K562 (cell line): ENCODE measurements around the gene PHC3. TPM values are rescaled to one million over a fixed set of nuclear protein-coding genes. Genes with fewer than 3 reads are reported as not detected.
A peak's percentile ranks its signal among the peaks of the same experiment; 100 is the strongest.

Experiments used
- ATAC-seq: fragments of 200-7000 bp; cut with Tn5 transposase; 3 replicates; pipeline ENCODE4 v1.9.1; 2020; ENCODE audit warnings: moderate library complexity
- BruUV-seq: library from RNA; stranded (reverse); fragments of 400-500 nt; replicated peaks from 2 replicates; lab custom pipeline; 2021; lab: Mats Ljungman, UMichigan
- CTCF ChIA-PET: fragments of 300-600 bp; formaldehyde crosslinking; extraction: SDS; loops from one replicate; lab custom pipeline; 2021; ENCODE audit warnings: low intra/inter-chr PET ratio; lab: Yijun Ruan, JAX
- POLR2A ChIA-PET: fragments of 300-600, 350-650 bp; sonication (Branson Sonifier 250); formaldehyde crosslinking; extraction: SDS; loops from one replicate; lab custom pipeline; 2021; ENCODE audit warnings: antibody characterized with exemption, inconsistent platforms; lab: Yijun Ruan, JAX
- DNase-seq, 4 experiments: peaks; one replicate each; pipeline versions ENCODE4 v3.0.0 to v3.0.0-alpha.2; 2011 to 2018; ENCODE audit warnings: low spot score in 3 of 4, mixed read lengths in 3 of 4; ENCODE audit errors: extremely low read depth in 1 of 4
- FAIRE-seq: peaks from 2 replicates; lab custom pipeline; 2011; peaks lifted over from hg19 to GRCh38; lab: Jason Lieb, UNC
- H2AFZ ChIP-seq: 2 replicates; pipeline ENCODE4 v1.6.0; 2011; ENCODE audit warnings: low read depth, low read length, control low read depth, inconsistent platforms
- H3K27ac ChIP-seq: fragments of 200-600 bp; 3 replicates; pipeline ENCODE4 v1.8.0; 2011; ENCODE audit warnings: low read depth, mild to moderate bottlenecking, control low read depth, inconsistent platforms, low read length, moderate library complexity, mixed read lengths; ENCODE audit errors: extremely low read depth
- H3K27me3 ChIP-seq, 2 experiments: fragments of 300-600 bp in 1 of 2; 2 replicates in 1 of 2; 3 replicates in 1 of 2; pipeline versions ENCODE4 v1.6.0 to v1.8.0; 2011; ENCODE audit warnings: inconsistent platforms in 2 of 2, low read length in 2 of 2, mild to moderate bottlenecking in 1 of 2, mixed read lengths in 1 of 2, moderate library complexity in 1 of 2; ENCODE audit not compliant: control insufficient read depth in 2 of 2, insufficient read depth in 2 of 2
- H3K36me3 ChIP-seq: fragments of 300-600 bp; 3 replicates; pipeline ENCODE4 v1.8.0; 2011; ENCODE audit warnings: mild to moderate bottlenecking, low read length, inconsistent platforms; ENCODE audit not compliant: control insufficient read depth, insufficient read depth
- H3K4me1 ChIP-seq, 2 experiments: fragments of 200-600 bp in 1 of 2; replicated peaks in 1 of 2; 2 replicates in 1 of 2; 3 replicates in 1 of 2; pipeline versions ENCODE4 v1.5.1 to v1.8.0; 2011; ENCODE audit warnings: inconsistent platforms in 2 of 2, low read length in 2 of 2, mild to moderate bottlenecking in 1 of 2, mixed read lengths in 1 of 2, moderate library complexity in 1 of 2; ENCODE audit not compliant: control insufficient read depth in 2 of 2, insufficient read depth in 2 of 2
- H3K4me2 ChIP-seq: 2 replicates; pipeline ENCODE4 v1.6.1; 2011; ENCODE audit warnings: low read length, control low read depth, inconsistent platforms, mixed read lengths; ENCODE audit not compliant: insufficient read depth
- H3K4me3 ChIP-seq: fragments of 200-600 bp; sonication (generic), shearing (Covaris generic); 2 replicates; pipeline ENCODE4 v1.5.1; 2016; ENCODE audit warnings: control low read depth, inconsistent platforms
- H3K79me2 ChIP-seq: fragments of 200-600 bp; 3 replicates; pipeline ENCODE4 v1.8.0; 2011; ENCODE audit warnings: low read length, inconsistent platforms; ENCODE audit not compliant: control insufficient read depth, insufficient read depth
- H3K9ac ChIP-seq, 2 experiments: 2 replicates each; pipeline versions ENCODE4 v1.6.0 to v1.6.1; 2011; ENCODE audit warnings: low read depth in 2 of 2, low read length in 2 of 2, control low read depth in 1 of 2, inconsistent platforms in 1 of 2, mild to moderate bottlenecking in 1 of 2, mixed read lengths in 1 of 2; ENCODE audit not compliant: insufficient read depth in 1 of 2
- H3K9me1 ChIP-seq: one replicate; pipeline ENCODE4 v1.6.0; 2011; ENCODE audit warnings: inconsistent platforms, mild to moderate bottlenecking, low read length, moderate library complexity; ENCODE audit not compliant: control insufficient read depth, insufficient read depth
- H3K9me3 ChIP-seq: replicated peaks from 2 replicates; pipeline ENCODE4 v1.5.1; 2011; ENCODE audit warnings: low read depth, low read length, inconsistent platforms; ENCODE audit not compliant: control insufficient read depth, insufficient read depth
- H4K20me1 ChIP-seq: replicated peaks from 2 replicates; pipeline ENCODE4 v1.6.1; 2011; ENCODE audit warnings: low read length, inconsistent platforms, mixed read lengths; ENCODE audit not compliant: control insufficient read depth, insufficient read depth
- KDM2B ChIP-seq: fragments of 250-450 bp; sonication (Bioruptor Pico); IDR thresholded peaks from 2 replicates; pipeline ENCODE4 v1.8.0; 2021; ENCODE audit warnings: mild to moderate bottlenecking, moderate library complexity
- NCOA6 ChIP-seq: fragments of 450-650 bp; IDR thresholded peaks from 2 replicates; pipeline ENCODE4 v1.6.1; 2017; ENCODE audit warnings: mild to moderate bottlenecking
- NRF1 ChIP-seq, 2 experiments: fragments of 450-650 bp; IDR thresholded peaks in 1 of 2; conservative IDR thresholded peaks in 1 of 2; 2 replicates each; pipeline ENCODE4 v1.6.1; 2014; ENCODE audit warnings: mild to moderate bottlenecking in 2 of 2
- POLR2G ChIP-seq: fragments of 200-400 bp; formaldehyde crosslinking; IDR thresholded peaks from 2 replicates; pipeline ENCODE4 v1.6.1; 2017; ENCODE audit warnings: low read depth, mild to moderate bottlenecking, antibody characterized with exemption, low read length, moderate library complexity
- SRSF3 ChIP-seq: fragments of 200-400 bp; formaldehyde crosslinking; IDR thresholded peaks from 2 replicates; pipeline ENCODE4 v1.6.1; 2016; ENCODE audit warnings: mild to moderate bottlenecking, low read length, moderate library complexity; ENCODE audit not compliant: insufficient read depth
- ZNF224 ChIP-seq: sonication (generic); formaldehyde crosslinking; IDR thresholded peaks from 2 replicates; pipeline ENCODE4 v1.8.0; 2022; ENCODE audit warnings: mild to moderate bottlenecking, missing genetic modification reagents
- ZNF324 ChIP-seq: fragments of 250-450 bp; sonication (Bioruptor Pico); IDR thresholded peaks from 2 replicates; pipeline ENCODE4 v1.4.0; 2020; ENCODE audit warnings: mild to moderate bottlenecking
- WGBS: fragments of 100-300 bp; shearing (Covaris generic); methylation state at CpG from one replicate; pipeline ENCODE4 v1.1.6; 2016; ENCODE audit warnings: low coverage, mixed read lengths; ENCODE audit not compliant: insufficient coverage; ENCODE audit errors: missing lambda C conversion rate; 5-methylcytosine and 5-hydroxymethylcytosine counted together
- in situ Hi-C: fragments of 300-500 bp; cut with MboI; formaldehyde crosslinking; loops from 4 replicates; pipeline ENCODE4 v1.15.0; 2018; ENCODE audit warnings: inconsistent platforms, mixed read lengths
- intact Hi-C: fragments of 100-400 bp; cut with micrococcal nuclease; formaldehyde crosslinking; loops from 2 replicates; pipeline ENCODE4 v1.14.2; 2022
- polyA plus RNA-seq, 8 experiments: library from polyadenylated mRNA; depleted of rRNA in 4 of 8; stranded (reverse) in 5 of 8; unstranded in 3 of 8; fragments of >200 nt; fragmentation: Nextera tagmentation in 2 of 8; fragmentation: Illumina TruSeq in 1 of 8; extraction: Ambion mirVana in 2 of 8; extraction: Trizol in 1 of 8; gene quantifications; 2 replicates each; pipeline versions ENCODE4 v1.2.1 to v1.2.3, GENCODE V29; 2011 to 2014; ENCODE audit warnings: inconsistent platforms in 1 of 8, missing spikeins in 1 of 8
- total RNA-seq, 7 experiments: library from RNA; depleted of rRNA in 6 of 7; stranded (reverse); fragments of >200 nt in 6 of 7; fragmentation: Illumina TruSeq in 2 of 7; extraction: Trizol in 2 of 7; gene quantifications; 2 replicates each; pipeline versions ENCODE4 v1.2.1 to v1.2.3, GENCODE V29; 2011 to 2021; ENCODE audit warnings: low replicate concordance in 1 of 7
- TF ChIP-seq, protein P1 (sequence below): sonication (generic); formaldehyde crosslinking; IDR thresholded peaks from 2 replicates; pipeline ENCODE4 v1.9.0; 2022; ENCODE audit warnings: mild to moderate bottlenecking, missing genetic modification reagents
- TF ChIP-seq, protein P2 (sequence below): fragments of 450-650 bp; IDR thresholded peaks from 2 replicates; pipeline ENCODE4 v1.6.1; 2018; ENCODE audit not compliant: partially characterized antibody

PHC3 gene
- total and polyA plus RNA-seq, 9 of the 15 experiments (the other 6 are each of a cell fraction or from before 2014, with no cell fraction given), result 3.1 to 21.6 (median 10.5) TPM

DNA sequence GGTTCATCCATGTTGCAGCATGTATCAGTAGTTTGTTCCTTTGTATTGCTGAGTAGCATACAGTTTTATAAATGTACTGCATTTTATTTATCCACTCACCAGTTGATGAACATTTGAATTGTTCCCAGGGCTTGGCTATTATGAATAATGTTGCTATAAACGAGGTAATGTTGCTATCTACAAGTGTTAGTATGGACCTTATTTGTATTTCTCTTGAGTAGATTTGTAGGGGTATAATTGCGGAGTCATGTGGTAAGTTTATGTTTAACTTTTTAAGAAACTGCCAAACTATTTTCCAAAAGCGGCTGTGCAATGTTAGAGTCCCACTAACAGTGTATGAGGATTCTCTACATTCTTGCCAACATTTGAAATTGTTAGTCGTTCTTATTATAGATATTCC lies 130.8 kb downstream of the PHC3 start:
- no peak for FAIRE-seq
- no peak for ATAC-seq
- BruUV-seq, result no TSS peak
- in situ Hi-C loops, result no loop called here
- H3K9me1 ChIP-seq, result no peaks in the 10 kb centered on the region
- H3K27ac ChIP-seq, result no peak overlapping the region
- H3K9ac ChIP-seq, result no peak overlapping the region
- H3K36me3 ChIP-seq, result no peaks in the 10 kb centered on the region
- H3K9me3 ChIP-seq, result no peaks in the 10 kb centered on the region
- CTCF ChIA-PET, result no interaction called here
- no peak overlapping the region for H3K4me2 ChIP-seq
- H2AFZ ChIP-seq, result no peak overlapping the region
- TF ChIP-seq NRF1 (conservative IDR thresholded peaks at IDR 0.05 in 1 of 2, IDR thresholded peaks at IDR 0.05 in 1 of 2) (no peak), ZNF224 (CRISPR knock-in tag) (no peak), KDM2B (no peak)
- TF ChIP-seq, all 486 proteins: peak for 0
- 30% methylated on average over 4 of the region's 4 CpGs for WGBS
- no peaks in the 10 kb centered on the region for H4K20me1 ChIP-seq
- H3K4me1 ChIP-seq, result no peaks in the 10 kb centered on the region; a peak in 1 of 5 replicates
- intact Hi-C loops, result no loop called here
- DNase-seq, result no peak
- no peaks in the 10 kb centered on the region for H3K79me2 ChIP-seq
- POLR2A ChIA-PET, result no interaction called here
- no peaks in the 10 kb centered on the region for H3K27me3 ChIP-seq
- no peak overlapping the region for H3K4me3 ChIP-seq

DNA sequence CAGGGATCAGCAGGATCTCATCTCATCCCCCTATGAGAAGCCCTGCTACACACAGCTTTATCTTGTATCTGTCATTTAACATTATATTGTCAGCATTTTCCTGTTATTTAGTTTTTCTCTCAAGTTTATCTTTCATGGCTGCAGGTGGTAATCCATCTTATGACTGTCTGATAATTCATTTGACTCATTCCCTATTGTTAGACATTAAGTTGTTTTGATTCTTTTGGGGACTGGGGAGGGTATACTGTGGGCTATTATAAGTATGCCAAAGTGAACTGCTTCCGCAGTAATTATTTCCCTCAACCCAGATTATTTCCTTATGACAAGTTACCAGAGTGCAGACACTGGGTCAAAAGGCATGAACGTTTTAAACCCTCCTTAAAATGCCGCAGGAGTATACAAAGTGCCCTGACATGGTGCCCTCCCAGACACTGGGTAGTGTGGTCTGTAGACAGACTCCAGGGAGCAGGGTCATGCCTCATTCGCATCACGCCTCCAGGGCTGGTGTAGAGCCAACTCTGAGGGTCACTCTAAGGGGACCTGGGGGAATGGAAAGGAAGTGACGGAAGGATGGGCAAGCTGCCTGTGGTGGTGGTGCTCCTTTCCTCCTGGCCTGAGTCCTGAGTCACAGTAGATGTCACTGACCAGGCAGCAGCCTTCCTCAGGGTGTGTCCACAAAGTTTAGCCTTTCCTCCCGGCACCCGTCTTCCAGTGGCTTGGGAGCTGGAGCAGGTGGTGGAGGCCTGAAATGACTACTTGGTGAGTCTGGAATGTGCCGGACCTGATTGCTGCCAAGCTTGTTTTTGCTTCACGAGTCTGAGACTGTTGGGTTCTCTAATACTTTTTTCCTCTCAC lies 132.2 kb downstream of the PHC3 start:
- ATAC-seq (peak; percentile 50), FAIRE-seq (no peak), DNase-seq (no peak)
- WGBS, result 41% methylated on average over 10 of the region's 10 CpGs
- H2AFZ ChIP-seq, result no peak overlapping the region
- H3K36me3 ChIP-seq, result no peaks in the 10 kb centered on the region
- H3K4me2 ChIP-seq, result no peak overlapping the region
- intact Hi-C loops (no loop called here), in situ Hi-C loops (no loop called here)
- no peaks in the 10 kb centered on the region for H3K27me3 ChIP-seq
- H3K27ac ChIP-seq, result no peak overlapping the region
- no peaks in the 10 kb centered on the region for H3K9me1 ChIP-seq
- no peaks in the 10 kb centered on the region for H3K9me3 ChIP-seq
- peak overlapping the region in 1 of 2 experiments; percentile 61; a peak in 1 of 4 replicates for H3K9ac ChIP-seq
- POLR2A ChIA-PET, result interaction anchor here (0.6 kb wide), 1 partner anchor 286 kb away, joined by 3 read pairs; no protein-coding TSS in a partner anchor
- H3K79me2 ChIP-seq, result no peaks in the 10 kb centered on the region
- H3K4me3 ChIP-seq, result no peak overlapping the region
- no peaks in the 10 kb centered on the region for H4K20me1 ChIP-seq
- CTCF ChIA-PET, result interaction anchor here (0.6 kb wide), 1 partner anchor 186 kb away, joined by 3 read pairs; no protein-coding TSS in a partner anchor
- no TSS peak for BruUV-seq
- no peaks in the 10 kb centered on the region; a peak in 1 of 5 replicates for H3K4me1 ChIP-seq
- TF ChIP-seq ZNF324 (CRISPR knock-in tag), result no peak
- no peak for TF ChIP-seq SRSF3
- TF ChIP-seq, protein P1, sequence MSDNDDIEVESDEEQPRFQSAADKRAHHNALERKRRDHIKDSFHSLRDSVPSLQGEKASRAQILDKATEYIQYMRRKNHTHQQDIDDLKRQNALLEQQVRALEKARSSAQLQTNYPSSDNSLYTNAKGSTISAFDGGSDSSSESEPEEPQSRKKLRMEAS, result no peak
- TF ChIP-seq NCOA6, result no peak
- TF ChIP-seq POLR2G, result no peak
- TF ChIP-seq, protein P2, sequence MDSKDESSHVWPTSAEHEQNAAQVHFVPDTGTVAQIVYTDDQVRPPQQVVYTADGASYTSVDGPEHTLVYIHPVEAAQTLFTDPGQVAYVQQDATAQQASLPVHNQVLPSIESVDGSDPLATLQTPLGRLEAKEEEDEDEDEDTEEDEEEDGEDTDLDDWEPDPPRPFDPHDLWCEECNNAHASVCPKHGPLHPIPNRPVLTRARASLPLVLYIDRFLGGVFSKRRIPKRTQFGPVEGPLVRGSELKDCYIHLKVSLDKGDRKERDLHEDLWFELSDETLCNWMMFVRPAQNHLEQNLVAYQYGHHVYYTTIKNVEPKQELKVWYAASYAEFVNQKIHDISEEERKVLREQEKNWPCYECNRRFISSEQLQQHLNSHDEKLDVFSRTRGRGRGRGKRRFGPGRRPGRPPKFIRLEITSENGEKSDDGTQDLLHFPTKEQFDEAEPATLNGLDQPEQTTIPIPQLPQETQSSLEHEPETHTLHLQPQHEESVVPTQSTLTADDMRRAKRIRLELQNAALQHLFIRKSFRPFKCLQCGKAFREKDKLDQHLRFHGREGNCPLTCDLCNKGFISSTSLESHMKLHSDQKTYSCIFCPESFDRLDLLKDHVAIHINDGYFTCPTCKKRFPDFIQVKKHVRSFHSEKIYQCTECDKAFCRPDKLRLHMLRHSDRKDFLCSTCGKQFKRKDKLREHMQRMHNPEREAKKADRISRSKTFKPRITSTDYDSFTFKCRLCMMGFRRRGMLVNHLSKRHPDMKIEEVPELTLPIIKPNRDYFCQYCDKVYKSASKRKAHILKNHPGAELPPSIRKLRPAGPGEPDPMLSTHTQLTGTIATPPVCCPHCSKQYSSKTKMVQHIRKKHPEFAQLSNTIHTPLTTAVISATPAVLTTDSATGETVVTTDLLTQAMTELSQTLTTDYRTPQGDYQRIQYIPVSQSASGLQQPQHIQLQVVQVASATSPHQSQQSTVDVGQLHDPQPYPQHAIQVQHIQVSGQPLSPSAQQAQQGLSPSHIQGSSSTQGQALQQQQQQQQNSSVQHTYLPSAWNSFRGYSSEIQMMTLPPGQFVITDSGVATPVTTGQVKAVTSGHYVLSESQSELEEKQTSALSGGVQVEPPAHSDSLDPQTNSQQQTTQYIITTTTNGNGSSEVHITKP, result no peak
